ENCODE data around the gene OLFM4. TPM values are rescaled to one million over a fixed set of nuclear protein-coding genes. Genes with fewer than 3 reads are reported as not detected.

OLFM4 gene
- total and polyA plus RNA-seq, 2 donors from 2014 or later = 14.6 to 40.9 TPM

- no peak overlapping the region for H3K4me3 ChIP-seq (ENCODE audit: low read length in 3 of 3)
- DNase-seq (no peak), FAIRE-seq (no peak)
- no peaks in the 10 kb centered on the region for H3K4me1 ChIP-seq (ENCODE audit: control insufficient read depth in 2 of 3, insufficient read depth in 2 of 3, low read depth in 1 of 3, low read length in 3 of 3)
- intact Hi-C loops (cut with DNase I) = no loop called here
- H3K9ac ChIP-seq (ENCODE audit: low read length in 3 of 3) = no peak overlapping the region
- no peaks in the 10 kb centered on the region for H3K9me3 ChIP-seq (ENCODE audit: control insufficient read depth in 2 of 3, insufficient read depth in 1 of 3, low read length in 3 of 3)
- no peaks in the 10 kb centered on the region for H3K36me3 ChIP-seq (ENCODE audit: control insufficient read depth in 2 of 3, insufficient read depth in 3 of 3, low read length in 3 of 3)
- no peak for TF ChIP-seq CTCF (IDR thresholded peaks at IDR 0.05; ENCODE audit: borderline replicate concordance, extremely low read depth, insufficient read depth)
- no peak overlapping the region for H3K27ac ChIP-seq (ENCODE audit: low read depth in 2 of 2, low read length in 2 of 2)
- H3K27me3 ChIP-seq (ENCODE audit: control insufficient read depth, insufficient read depth, low read length) = no peaks in the 10 kb centered on the region
Observed at GRCh38 chr13:52983836-52984235, 44.8 kb upstream of the OLFM4 start.

GRCh38 chr13:52984881-52985363 is 43.7 kb upstream of the OLFM4 start:
- DNase-seq (no peak), FAIRE-seq (no peak)
- Histone ChIP-seq H3K4me1 (ENCODE audit: control insufficient read depth in 2 of 3, insufficient read depth in 2 of 3, low read depth in 1 of 3, low read length in 3 of 3) (no peaks in the 10 kb centered on the region), H3K27me3 (ENCODE audit: control insufficient read depth, insufficient read depth, low read length) (no peaks in the 10 kb centered on the region), H3K9me3 (ENCODE audit: control insufficient read depth in 2 of 3, insufficient read depth in 1 of 3, low read length in 3 of 3) (no peaks in the 10 kb centered on the region), H3K36me3 (ENCODE audit: control insufficient read depth in 2 of 3, insufficient read depth in 3 of 3, low read length in 3 of 3) (no peaks in the 10 kb centered on the region), H3K4me3 (ENCODE audit: low read length in 3 of 3) (no peak overlapping the region), H3K27ac (ENCODE audit: low read depth in 2 of 2, low read length in 2 of 2) (no peak overlapping the region), H3K9ac (ENCODE audit: low read length in 3 of 3) (no peak overlapping the region)
- intact Hi-C loops (cut with DNase I) = no loop called here
- no peak for TF ChIP-seq CTCF (IDR thresholded peaks at IDR 0.05; ENCODE audit: borderline replicate concordance, extremely low read depth, insufficient read depth)

GRCh38 chr13:52991344-52992020 is 37.1 kb upstream of the OLFM4 start:
- intact Hi-C loops (cut with DNase I) = no loop called here
- no peak for FAIRE-seq
- TF ChIP-seq CTCF (IDR thresholded peaks at IDR 0.05; ENCODE audit: borderline replicate concordance, extremely low read depth, insufficient read depth) = no peak

More at GRCh38 chr13:52991344-52992020, 37.1 kb upstream of the OLFM4 start:
- H3K27ac ChIP-seq (ENCODE audit: low read depth in 2 of 2, low read length in 2 of 2) = no peak overlapping the region
- no peaks in the 10 kb centered on the region for H3K9me3 ChIP-seq (ENCODE audit: control insufficient read depth in 2 of 3, insufficient read depth in 1 of 3, low read length in 3 of 3)
- H3K4me3 ChIP-seq (ENCODE audit: low read length in 3 of 3) = no peak overlapping the region
- H3K9ac ChIP-seq (ENCODE audit: low read length in 3 of 3) = no peak overlapping the region
- no peaks in the 10 kb centered on the region for H3K4me1 ChIP-seq (ENCODE audit: control insufficient read depth in 2 of 3, insufficient read depth in 2 of 3, low read depth in 1 of 3, low read length in 3 of 3)
- H3K36me3 ChIP-seq (ENCODE audit: control insufficient read depth in 2 of 3, insufficient read depth in 3 of 3, low read length in 3 of 3) = no peaks in the 10 kb centered on the region
- DNase-seq = no peak
- no peaks in the 10 kb centered on the region for H3K27me3 ChIP-seq (ENCODE audit: control insufficient read depth, insufficient read depth, low read length)
